A673 (cell line): ENCODE results near the gene MYO5B. TPM values are rescaled to one million over a fixed set of nuclear protein-coding genes. Genes with fewer than 3 reads are reported as not detected.

Experiments
- BruUV-seq: library from RNA; stranded (reverse); fragments of 400-500 nt; replicated peaks from 2 replicates; lab custom pipeline; 2021; lab: Mats Ljungman, UMichigan
- CTCF ChIA-PET: fragments of 300-600 bp; sonication (Branson Sonifier 250); formaldehyde crosslinking; loops from one replicate; lab custom pipeline; 2022; ENCODE audit warnings: antibody characterized with exemption; lab: Charles Lee
- POLR2A ChIA-PET: fragments of 300-600 bp; sonication (Branson Sonifier 250); formaldehyde crosslinking; loops from one replicate; lab custom pipeline; 2022; ENCODE audit warnings: antibody characterized with exemption; ENCODE audit not compliant: low non-redundant PET; lab: Charles Lee
- DNase-seq: peaks from one replicate; pipeline ENCODE4 v3.0.0-alpha.2; 2015; ENCODE audit warnings: low spot score
- H3K27ac ChIP-seq: fragments of 200-600 bp; sonication (generic); 2 replicates; pipeline ENCODE4 v1.5.1; 2016; ENCODE audit warnings: mixed run types, low read depth, mild to moderate bottlenecking, mixed read lengths, antibody characterized with exemption, low read length; ENCODE audit not compliant: poor library complexity, severe bottlenecking
- H3K27me3 ChIP-seq: fragments of 200-600 bp; sonication (generic); replicated peaks from 2 replicates; pipeline ENCODE4 v1.6.1; 2017; ENCODE audit warnings: mixed run types, low read depth, mild to moderate bottlenecking, mixed read lengths, antibody characterized with exemption, low read length; ENCODE audit not compliant: insufficient read depth, poor library complexity
- H3K36me3 ChIP-seq: fragments of 200-600 bp; sonication (generic); 2 replicates; pipeline ENCODE4 v1.6.1; 2016; ENCODE audit warnings: mixed run types, mild to moderate bottlenecking, mixed read lengths, antibody characterized with exemption, low read length; ENCODE audit not compliant: insufficient read depth, poor library complexity, severe bottlenecking
- H3K4me1 ChIP-seq: fragments of 200-600 bp; sonication (generic); 2 replicates; pipeline ENCODE4 v1.6.1; 2017; ENCODE audit warnings: mixed run types, mild to moderate bottlenecking, mixed read lengths, antibody characterized with exemption, low read length; ENCODE audit not compliant: insufficient read depth, poor library complexity, severe bottlenecking
- H3K4me3 ChIP-seq: fragments of 200-600 bp; sonication (generic); 2 replicates; pipeline ENCODE4 v1.5.1; 2016; ENCODE audit warnings: low read depth, mixed run types, mild to moderate bottlenecking, mixed read lengths, low read length; ENCODE audit not compliant: poor library complexity, severe bottlenecking
- H3K9me3 ChIP-seq: fragments of 200-600 bp; sonication (generic); 2 replicates; pipeline ENCODE4 v1.6.1; 2016; ENCODE audit warnings: mixed run types, low read depth, mild to moderate bottlenecking, mixed read lengths, antibody characterized with exemption, low read length; ENCODE audit not compliant: poor library complexity, severe bottlenecking
- CTCF ChIP-seq: fragments of 300-800, 200-600 bp; sonication (generic); conservative IDR thresholded peaks from 2 replicates; pipeline ENCODE4 v1.5.1; 2017; ENCODE audit warnings: low read depth, mild to moderate bottlenecking, antibody characterized with exemption, low read length, moderate library complexity, mixed read lengths
- EZH2 ChIP-seq: fragments of 200-600 bp; sonication (generic); IDR thresholded peaks from 2 replicates; pipeline ENCODE4 v1.6.1; 2017; ENCODE audit warnings: borderline replicate concordance, low read depth, mild to moderate bottlenecking, mixed read lengths, antibody characterized with exemption, low read length; ENCODE audit not compliant: poor library complexity, severe bottlenecking
- intact Hi-C: fragments of 100-400 bp; cut with micrococcal nuclease; formaldehyde crosslinking; loops from one replicate; pipeline ENCODE4 v1.10.0; 2022; ENCODE audit not compliant: unreplicated experiment
- total RNA-seq: library from RNA; stranded (reverse); gene quantifications from 2 replicates; pipeline ENCODE4 v1.2.3, GENCODE V29; 2021

The MYO5B gene
- total RNA-seq, 1 experiment from 2014 or later: 0.30 TPM

GRCh38 chr18:50022985-50023384 lies 172.0 kb downstream of the MYO5B start:
- intact Hi-C loops: no loop called here
- TF ChIP-seq CTCF (no peak), EZH2 (no peak)
- Histone ChIP-seq H3K27me3 (peaks cover 52% of the 10 kb centered on the region), H3K9me3 (no peaks in the 10 kb centered on the region), H3K27ac (no peak overlapping the region), H3K36me3 (no peaks in the 10 kb centered on the region), H3K4me1 (no peaks in the 10 kb centered on the region), H3K4me3 (no peak overlapping the region)
- DNase-seq: no peak
- ChIA-PET POLR2A (no interaction called here), CTCF (no interaction called here)
- BruUV-seq: no TSS peak

GRCh38 chr18:50014606-50015005 lies 180.3 kb downstream of the MYO5B start:
- Histone ChIP-seq H3K36me3 (no peaks in the 10 kb centered on the region), H3K27me3 (peaks cover 43% of the 10 kb centered on the region), H3K4me3 (no peak overlapping the region), H3K27ac (no peak overlapping the region), H3K4me1 (no peaks in the 10 kb centered on the region), H3K9me3 (no peaks in the 10 kb centered on the region)
- intact Hi-C loops: loop anchor here (10.0 kb wide), 1 partner anchor 340 kb away; no protein-coding TSS in a partner anchor
- BruUV-seq: no TSS peak
- POLR2A ChIA-PET: no interaction called here
- CTCF ChIA-PET: no interaction called here
- no peak for DNase-seq
- TF ChIP-seq EZH2 (no peak), CTCF (no peak)

- ChIA-PET POLR2A (no interaction called here), CTCF (no interaction called here)
- Histone ChIP-seq H3K36me3 (no peaks in the 10 kb centered on the region), H3K4me3 (no peak overlapping the region), H3K27me3 (peaks cover 38% of the 10 kb centered on the region), H3K27ac (no peak overlapping the region), H3K4me1 (no peaks in the 10 kb centered on the region), H3K9me3 (no peaks in the 10 kb centered on the region)
- intact Hi-C loops: loop anchor here (10.0 kb wide), 1 partner anchor 341 kb away; no protein-coding TSS in a partner anchor
- BruUV-seq: no TSS peak
- TF ChIP-seq EZH2: no peak
- no peak for TF ChIP-seq CTCF
- no peak for DNase-seq
Measured at GRCh38 chr18:50013363-50014138, 181.4 kb downstream of the MYO5B start.
